Mammary epithelial cell (primary cell): ENCODE measurements around the gene DHX15.

Experiments
- CTCF ChIP-seq, 2 donors: IDR thresholded peaks in 1 of 2; conservative IDR thresholded peaks in 1 of 2; 2 replicates each; pipeline ENCODE4 v1.5.1; 2011 to 2012; ENCODE audit warnings: inconsistent platforms in 2 of 2, low read length in 2 of 2, mild to moderate bottlenecking in 2 of 2, control low read depth in 1 of 2, low read depth in 1 of 2; ENCODE audit not compliant: insufficient read depth in 1 of 2; ENCODE audit errors: extremely low read depth in 1 of 2
- EZH2 ChIP-seq: IDR thresholded peaks from 2 replicates; pipeline ENCODE4 v1.6.1; 2012; ENCODE audit warnings: low read length, inconsistent platforms, borderline replicate concordance

DNA sequence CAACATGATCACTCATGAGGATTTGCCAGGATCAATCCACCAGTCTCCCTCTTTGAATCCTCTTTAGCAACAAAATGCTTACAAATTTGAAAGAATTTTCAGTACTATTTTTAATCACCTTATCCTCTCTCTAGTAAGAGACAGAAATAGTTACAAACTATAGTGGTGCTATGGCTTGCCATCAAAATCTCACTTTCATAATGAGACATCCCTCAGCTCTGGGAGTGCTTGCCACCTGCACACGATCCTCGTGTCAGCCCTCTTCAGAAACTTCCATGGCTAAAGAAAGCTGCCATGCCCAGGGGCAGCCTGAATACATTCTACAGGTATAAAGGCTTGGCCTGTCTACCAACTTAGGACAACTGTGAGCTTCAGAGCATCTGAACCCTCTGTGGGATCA lies 5.1 kb upstream of the DHX15 start:
- TF ChIP-seq CTCF (conservative IDR thresholded peaks at IDR 0.05 in 1 of 2, IDR thresholded peaks at IDR 0.05 in 1 of 2; ENCODE audit: extremely low read depth in 1 of 2, insufficient read depth in 1 of 2, low read depth in 1 of 2, low read length in 2 of 2), result no peak
- TF ChIP-seq EZH2, result no peak
